ENCODE results near the gene RNF157. TPM values are rescaled to one million over a fixed set of nuclear protein-coding genes. Genes with fewer than 3 reads are reported as not detected.

RNF157 gene
- total and polyA plus RNA-seq, 2 of the 4 experiments (the other 2 are of a cell fraction), result 0.54 to 1.3 TPM

DNA sequence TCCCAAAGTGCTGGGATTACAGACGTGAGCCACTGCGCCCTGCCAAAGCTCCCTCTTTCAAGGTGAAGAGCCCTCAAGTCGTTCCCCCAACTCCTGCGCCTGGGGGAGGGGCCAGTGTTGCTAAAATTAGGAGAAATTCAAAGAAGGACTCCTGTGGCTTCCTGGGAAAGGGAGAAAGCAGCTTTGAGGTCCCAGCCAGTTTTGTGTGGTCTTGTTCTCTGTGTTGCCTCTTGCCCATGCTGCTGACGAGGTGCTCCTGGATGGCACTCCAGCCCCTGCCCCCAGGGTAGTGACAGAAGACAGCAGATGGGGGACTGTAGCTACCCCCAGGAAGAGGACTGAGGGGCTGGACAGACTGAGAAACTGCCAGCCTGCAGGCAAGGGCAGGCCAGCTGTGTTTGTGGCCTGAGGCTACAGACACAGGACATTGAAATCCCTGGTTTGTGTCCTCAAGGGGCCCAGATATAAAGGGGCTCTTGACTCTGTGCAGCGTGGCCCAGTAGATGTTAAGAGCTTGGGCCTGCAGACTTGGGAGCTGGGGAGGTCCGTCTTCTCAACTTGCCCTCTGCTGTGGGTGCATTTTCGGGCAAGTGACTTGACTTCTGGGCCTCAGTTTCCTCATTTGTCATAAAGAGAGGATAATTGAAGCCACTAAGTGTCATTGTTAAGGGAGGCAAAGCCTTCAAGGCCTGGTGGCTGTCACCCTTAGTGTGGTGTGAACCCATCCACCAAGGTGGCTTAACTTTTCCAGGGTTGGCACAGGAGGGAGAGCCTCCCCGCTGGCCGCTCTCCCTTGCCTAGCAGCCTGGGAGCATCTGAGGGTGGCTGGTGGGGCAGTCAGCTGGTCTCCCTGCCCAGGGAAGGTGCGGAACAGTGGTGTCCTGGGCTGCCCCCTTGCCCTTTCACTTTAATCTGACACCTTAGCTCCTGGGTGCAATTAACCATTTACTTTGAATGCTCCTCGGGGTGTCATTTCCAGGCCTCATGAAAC, 29.0 kb upstream of the RNF157 start:
- H3K4me2 ChIP-seq (ENCODE audit: low read depth, low read length), result no peak overlapping the region
- no peak overlapping the region for H2BK5ac ChIP-seq (ENCODE audit: low read depth, low read length, poor library complexity, severe bottlenecking)
- intact Hi-C loops (cut with micrococcal nuclease) (loop anchor here (5.0 kb wide), 1 partner anchor 132 kb away; no protein-coding TSS in a partner anchor), in situ Hi-C loops (cut with MboI; ENCODE audit: low sequenced_read_pairs) (no loop called here), dilution Hi-C loops (cut with HindIII; ENCODE audit: low sequenced_read_pairs, unreplicated experiment) (no loop called here)
- 83% methylated on average over 1 of the region's 12 CpGs; no CpG with 5 or more reads in 1 of the 2 experiments for WGBS, 2 experiments (ENCODE audit: extremely low coverage in 2 of 2, insufficient read length in 1 of 2)
- no TSS peak for BruUV-seq (replicated peaks)
- H4K5ac ChIP-seq (ENCODE audit: low read depth, low read length), result no peak overlapping the region
- 0 out of 2 replicates have a peak overlapping the region, but pooled peaks have one; percentile 32 for H3K23ac ChIP-seq (ENCODE audit: low read depth, low read length)
- H3K27me3 ChIP-seq (ENCODE audit: control insufficient read depth, insufficient read depth, low read length), result no peaks in the 10 kb centered on the region
- CTCF ChIA-PET, result interaction anchor here (1.7 kb wide), 1 partner anchor 10 kb away, joined by 6 read pairs; no protein-coding TSS in a partner anchor
- no peak overlapping the region for H3K9ac ChIP-seq (ENCODE audit: low read depth, low read length)
- ATAC-seq (ENCODE audit: low read depth), result no peak
- no peak overlapping the region for H3K56ac ChIP-seq (ENCODE audit: extremely low read depth, insufficient read depth, low read length)
- no peak overlapping the region for H2AFZ ChIP-seq (replicated peaks; ENCODE audit: low read length, poor library complexity)
- H3K79me1 ChIP-seq (ENCODE audit: low read depth in 1 of 2, low read length in 2 of 2), result peaks cover 32 to 58% of the 10 kb centered on the region in 2 experiments
- no peak overlapping the region for H4K8ac ChIP-seq (ENCODE audit: low read depth in 2 of 2, low read length in 2 of 2)
- no peak overlapping the region for H2BK20ac ChIP-seq (ENCODE audit: low read depth, low read length)
- POLR2A ChIA-PET (ENCODE audit: unreplicated experiment), result interaction anchor here (0.5 kb wide), 1 partner anchor 107 kb away, joined by 4 read pairs; no protein-coding TSS in a partner anchor
- no peak overlapping the region; the same call in 1 of the 2 replicates for H3K4ac ChIP-seq (ENCODE audit: low read depth, low read length)
- H2BK120ac ChIP-seq (ENCODE audit: low read depth, low read length), result no peak overlapping the region
- H3K4me3 ChIP-seq (ENCODE audit: insufficient read depth, low read depth, low read length), result no peak overlapping the region
- H4K20me1 ChIP-seq (ENCODE audit: insufficient read depth, low read length), result no peaks in the 10 kb centered on the region
- H3K4me1 ChIP-seq (ENCODE audit: control insufficient read depth, insufficient read depth, low read length), result peaks cover 13% of the 10 kb centered on the region
- H3K9me3 ChIP-seq (ENCODE audit: control insufficient read depth, insufficient read depth, low read length), result no peaks in the 10 kb centered on the region
- H3K27ac ChIP-seq (ENCODE audit: insufficient read depth, low read length), result no peak overlapping the region
- no peak for DNase-seq
- H3K18ac ChIP-seq (ENCODE audit: low read depth, low read length), result no peak overlapping the region
- H2AK9ac ChIP-seq (replicated peaks; ENCODE audit: low read depth, low read length, poor library complexity), result peak overlapping the region; percentile 20
- H4K91ac ChIP-seq (ENCODE audit: insufficient read depth, low read depth, low read length), result no peak overlapping the region
- peaks cover 5% of the 10 kb centered on the region; the same call in 1 of the 2 replicates for H3K9me1 ChIP-seq (ENCODE audit: insufficient read depth, low read length)
- H2BK15ac ChIP-seq (ENCODE audit: low read depth, low read length), result no peak overlapping the region
- no peak overlapping the region for H2AK5ac ChIP-seq (ENCODE audit: low read depth, low read length)
- H3K36me3 ChIP-seq (ENCODE audit: control insufficient read depth, insufficient read depth, low read length), result peaks cover 8% of the 10 kb centered on the region
- no peak overlapping the region for H3K14ac ChIP-seq (replicated peaks; ENCODE audit: low read depth, low read length)
- no peak for TF ChIP-seq RCOR1 (IDR thresholded peaks at IDR 0.05; ENCODE audit: insufficient replicate concordance, low read length)
- TF ChIP-seq SMC3 (IDR thresholded peaks at IDR 0.05; ENCODE audit: low read depth, low read length), result no peak
- TF ChIP-seq, protein P1, sequence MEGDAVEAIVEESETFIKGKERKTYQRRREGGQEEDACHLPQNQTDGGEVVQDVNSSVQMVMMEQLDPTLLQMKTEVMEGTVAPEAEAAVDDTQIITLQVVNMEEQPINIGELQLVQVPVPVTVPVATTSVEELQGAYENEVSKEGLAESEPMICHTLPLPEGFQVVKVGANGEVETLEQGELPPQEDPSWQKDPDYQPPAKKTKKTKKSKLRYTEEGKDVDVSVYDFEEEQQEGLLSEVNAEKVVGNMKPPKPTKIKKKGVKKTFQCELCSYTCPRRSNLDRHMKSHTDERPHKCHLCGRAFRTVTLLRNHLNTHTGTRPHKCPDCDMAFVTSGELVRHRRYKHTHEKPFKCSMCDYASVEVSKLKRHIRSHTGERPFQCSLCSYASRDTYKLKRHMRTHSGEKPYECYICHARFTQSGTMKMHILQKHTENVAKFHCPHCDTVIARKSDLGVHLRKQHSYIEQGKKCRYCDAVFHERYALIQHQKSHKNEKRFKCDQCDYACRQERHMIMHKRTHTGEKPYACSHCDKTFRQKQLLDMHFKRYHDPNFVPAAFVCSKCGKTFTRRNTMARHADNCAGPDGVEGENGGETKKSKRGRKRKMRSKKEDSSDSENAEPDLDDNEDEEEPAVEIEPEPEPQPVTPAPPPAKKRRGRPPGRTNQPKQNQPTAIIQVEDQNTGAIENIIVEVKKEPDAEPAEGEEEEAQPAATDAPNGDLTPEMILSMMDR (conservative IDR thresholded peaks at IDR 0.05; ENCODE audit: low read depth, low read length), result no peak
- TF ChIP-seq BHLHE40 (IDR thresholded peaks at IDR 0.05; ENCODE audit: low read depth, low read length), result no peak
- no peak for TF ChIP-seq CHD1 (IDR thresholded peaks at IDR 0.05; ENCODE audit: low read depth, low read length)
- no peak for TF ChIP-seq MAFK (IDR thresholded peaks at IDR 0.05; ENCODE audit: low read depth, low read length)
- TF ChIP-seq, protein P2, sequence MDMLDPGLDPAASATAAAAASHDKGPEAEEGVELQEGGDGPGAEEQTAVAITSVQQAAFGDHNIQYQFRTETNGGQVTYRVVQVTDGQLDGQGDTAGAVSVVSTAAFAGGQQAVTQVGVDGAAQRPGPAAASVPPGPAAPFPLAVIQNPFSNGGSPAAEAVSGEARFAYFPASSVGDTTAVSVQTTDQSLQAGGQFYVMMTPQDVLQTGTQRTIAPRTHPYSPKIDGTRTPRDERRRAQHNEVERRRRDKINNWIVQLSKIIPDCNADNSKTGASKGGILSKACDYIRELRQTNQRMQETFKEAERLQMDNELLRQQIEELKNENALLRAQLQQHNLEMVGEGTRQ (IDR thresholded peaks at IDR 0.05; ENCODE audit: low read depth, low read length), result no peak
- TF ChIP-seq NFE2L2 (IDR thresholded peaks at IDR 0.05; ENCODE audit: low read depth, low read length), result no peak
- TF ChIP-seq, protein P3, sequence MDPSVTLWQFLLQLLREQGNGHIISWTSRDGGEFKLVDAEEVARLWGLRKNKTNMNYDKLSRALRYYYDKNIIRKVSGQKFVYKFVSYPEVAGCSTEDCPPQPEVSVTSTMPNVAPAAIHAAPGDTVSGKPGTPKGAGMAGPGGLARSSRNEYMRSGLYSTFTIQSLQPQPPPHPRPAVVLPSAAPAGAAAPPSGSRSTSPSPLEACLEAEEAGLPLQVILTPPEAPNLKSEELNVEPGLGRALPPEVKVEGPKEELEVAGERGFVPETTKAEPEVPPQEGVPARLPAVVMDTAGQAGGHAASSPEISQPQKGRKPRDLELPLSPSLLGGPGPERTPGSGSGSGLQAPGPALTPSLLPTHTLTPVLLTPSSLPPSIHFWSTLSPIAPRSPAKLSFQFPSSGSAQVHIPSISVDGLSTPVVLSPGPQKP (IDR thresholded peaks at IDR 0.05; ENCODE audit: borderline replicate concordance, low read depth, low read length), result no peak
- no peak for TF ChIP-seq MAZ (IDR thresholded peaks at IDR 0.05; ENCODE audit: borderline replicate concordance, low read depth, low read length)
- no peak for TF ChIP-seq CEBPB (IDR thresholded peaks at IDR 0.05; ENCODE audit: low read depth, low read length)
- no peak for TF ChIP-seq RFX5 (IDR thresholded peaks at IDR 0.05; ENCODE audit: low read depth, low read length)
- no peak for TF ChIP-seq POLR2A (IDR thresholded peaks at IDR 0.05; ENCODE audit: low read depth, low read length)

All from IMR-90 (cell line).